Measurements from ENCODE around the gene DMD.

DMD gene

GRCh38 chrX:31443654-31444053 lies 1767.7 kb downstream of the DMD start:
- no peak overlapping the region for H3K9ac ChIP-seq (ENCODE audit: low read depth, low read length)
- H3K4me1 ChIP-seq (ENCODE audit: insufficient read depth, low read length), result no peaks in the 10 kb centered on the region
- no peak overlapping the region for H3K27ac ChIP-seq (ENCODE audit: low read length)
- no peak overlapping the region for H3K4me3 ChIP-seq (ENCODE audit: low read length)
- H3K36me3 ChIP-seq (ENCODE audit: insufficient read depth, low read depth, low read length), result no peaks in the 10 kb centered on the region
- no peaks in the 10 kb centered on the region for H3K27me3 ChIP-seq (ENCODE audit: insufficient read depth, low read length)
- no peaks in the 10 kb centered on the region for H3K9me3 ChIP-seq (ENCODE audit: insufficient read depth, low read depth, low read length)

- H3K4me3 ChIP-seq (ENCODE audit: low read length), result no peak overlapping the region
- no peaks in the 10 kb centered on the region for H3K27me3 ChIP-seq (ENCODE audit: insufficient read depth, low read length)
- H3K9ac ChIP-seq (ENCODE audit: low read depth, low read length), result no peak overlapping the region
- H3K4me1 ChIP-seq (ENCODE audit: insufficient read depth, low read length), result no peaks in the 10 kb centered on the region; the same call in 1 of the 2 replicates
- no peaks in the 10 kb centered on the region for H3K36me3 ChIP-seq (ENCODE audit: insufficient read depth, low read depth, low read length)
- no peaks in the 10 kb centered on the region for H3K9me3 ChIP-seq (ENCODE audit: insufficient read depth, low read depth, low read length)
- H3K27ac ChIP-seq (ENCODE audit: low read length), result no peak overlapping the region
These were observed 1770.8 kb downstream of the DMD start for GRCh38 chrX:31440546-31440945.

GRCh38 chrX:31436424-31436823 lies 1774.9 kb downstream of the DMD start:
- Histone ChIP-seq H3K9me3 (ENCODE audit: insufficient read depth, low read depth, low read length) (no peaks in the 10 kb centered on the region), H3K27ac (ENCODE audit: low read length) (no peak overlapping the region), H3K27me3 (ENCODE audit: insufficient read depth, low read length) (no peaks in the 10 kb centered on the region), H3K9ac (ENCODE audit: low read depth, low read length) (no peak overlapping the region), H3K4me1 (ENCODE audit: insufficient read depth, low read length) (peaks cover 4% of the 10 kb centered on the region; the same call in 1 of the 2 replicates), H3K4me3 (ENCODE audit: low read length) (no peak overlapping the region), H3K36me3 (ENCODE audit: insufficient read depth, low read depth, low read length) (no peaks in the 10 kb centered on the region)

- Histone ChIP-seq H3K9me3 (ENCODE audit: insufficient read depth, low read depth, low read length) (no peaks in the 10 kb centered on the region), H3K4me3 (ENCODE audit: low read length) (no peak overlapping the region), H3K27ac (ENCODE audit: low read length) (no peak overlapping the region), H3K9ac (ENCODE audit: low read depth, low read length) (peak overlapping the region; percentile 21; the same call in 1 of the 2 replicates), H3K27me3 (ENCODE audit: insufficient read depth, low read length) (no peaks in the 10 kb centered on the region), H3K36me3 (ENCODE audit: insufficient read depth, low read depth, low read length) (no peaks in the 10 kb centered on the region), H3K4me1 (ENCODE audit: insufficient read depth, low read length) (peaks cover 4% of the 10 kb centered on the region; the same call in 1 of the 2 replicates)
These were observed 1775.8 kb downstream of the DMD start for GRCh38 chrX:31435592-31435991.

GRCh38 chrX:31433856-31434255 lies 1777.5 kb downstream of the DMD start:
- Histone ChIP-seq H3K36me3 (ENCODE audit: insufficient read depth, low read depth, low read length) (no peaks in the 10 kb centered on the region), H3K4me1 (ENCODE audit: insufficient read depth, low read length) (peaks cover 4% of the 10 kb centered on the region; the same call in 1 of the 2 replicates), H3K27ac (ENCODE audit: low read length) (no peak overlapping the region), H3K4me3 (ENCODE audit: low read length) (no peak overlapping the region), H3K9ac (ENCODE audit: low read depth, low read length) (no peak overlapping the region), H3K27me3 (ENCODE audit: insufficient read depth, low read length) (no peaks in the 10 kb centered on the region), H3K9me3 (ENCODE audit: insufficient read depth, low read depth, low read length) (no peaks in the 10 kb centered on the region)

GRCh38 chrX:31429915-31430314 lies 1781.4 kb downstream of the DMD start:
- Histone ChIP-seq H3K9ac (ENCODE audit: low read depth, low read length) (no peak overlapping the region), H3K4me1 (ENCODE audit: insufficient read depth, low read length) (peaks cover 1% of the 10 kb centered on the region; the same call in 1 of the 2 replicates), H3K27me3 (ENCODE audit: insufficient read depth, low read length) (no peaks in the 10 kb centered on the region), H3K27ac (ENCODE audit: low read length) (no peak overlapping the region), H3K4me3 (ENCODE audit: low read length) (no peak overlapping the region), H3K36me3 (ENCODE audit: insufficient read depth, low read depth, low read length) (no peaks in the 10 kb centered on the region), H3K9me3 (ENCODE audit: insufficient read depth, low read depth, low read length) (no peaks in the 10 kb centered on the region)

- Histone ChIP-seq H3K9ac (ENCODE audit: low read depth, low read length) (no peak overlapping the region), H3K4me3 (ENCODE audit: low read length) (no peak overlapping the region), H3K27ac (ENCODE audit: low read length) (no peak overlapping the region), H3K27me3 (ENCODE audit: insufficient read depth, low read length) (no peaks in the 10 kb centered on the region), H3K4me1 (ENCODE audit: insufficient read depth, low read length) (no peaks in the 10 kb centered on the region), H3K36me3 (ENCODE audit: insufficient read depth, low read depth, low read length) (no peaks in the 10 kb centered on the region), H3K9me3 (ENCODE audit: insufficient read depth, low read depth, low read length) (no peaks in the 10 kb centered on the region)
These were observed 1787.7 kb downstream of the DMD start for GRCh38 chrX:31423609-31424189.

GRCh38 chrX:31421441-31421840 lies 1789.9 kb downstream of the DMD start:
- H3K36me3 ChIP-seq (ENCODE audit: insufficient read depth, low read depth, low read length), result no peaks in the 10 kb centered on the region
- H3K4me3 ChIP-seq (ENCODE audit: low read length), result no peak overlapping the region
- H3K4me1 ChIP-seq (ENCODE audit: insufficient read depth, low read length), result no peaks in the 10 kb centered on the region
- H3K9me3 ChIP-seq (ENCODE audit: insufficient read depth, low read depth, low read length), result no peaks in the 10 kb centered on the region
- H3K9ac ChIP-seq (ENCODE audit: low read depth, low read length), result no peak overlapping the region
- no peak overlapping the region for H3K27ac ChIP-seq (ENCODE audit: low read length)
- no peaks in the 10 kb centered on the region for H3K27me3 ChIP-seq (ENCODE audit: insufficient read depth, low read length)

- Histone ChIP-seq H3K27me3 (ENCODE audit: insufficient read depth, low read length) (no peaks in the 10 kb centered on the region), H3K36me3 (ENCODE audit: insufficient read depth, low read depth, low read length) (no peaks in the 10 kb centered on the region), H3K9me3 (ENCODE audit: insufficient read depth, low read depth, low read length) (no peaks in the 10 kb centered on the region), H3K4me1 (ENCODE audit: insufficient read depth, low read length) (no peaks in the 10 kb centered on the region), H3K4me3 (ENCODE audit: low read length) (no peak overlapping the region), H3K27ac (ENCODE audit: low read length) (no peak overlapping the region), H3K9ac (ENCODE audit: low read depth, low read length) (no peak overlapping the region)
These were observed 1790.6 kb downstream of the DMD start for GRCh38 chrX:31420711-31421151.

- H3K9ac ChIP-seq (ENCODE audit: low read depth, low read length), result no peak overlapping the region
- no peak overlapping the region for H3K27ac ChIP-seq (ENCODE audit: low read length)
- no peaks in the 10 kb centered on the region for H3K27me3 ChIP-seq (ENCODE audit: insufficient read depth, low read length)
- H3K4me3 ChIP-seq (ENCODE audit: low read length), result no peak overlapping the region
- no peaks in the 10 kb centered on the region for H3K9me3 ChIP-seq (ENCODE audit: insufficient read depth, low read depth, low read length)
- H3K4me1 ChIP-seq (ENCODE audit: insufficient read depth, low read length), result no peaks in the 10 kb centered on the region
- H3K36me3 ChIP-seq (ENCODE audit: insufficient read depth, low read depth, low read length), result no peaks in the 10 kb centered on the region
These were observed 1791.0 kb downstream of the DMD start for GRCh38 chrX:31420302-31420701.

- no peak overlapping the region for H3K4me3 ChIP-seq (ENCODE audit: low read length)
- H3K27ac ChIP-seq (ENCODE audit: low read length), result no peak overlapping the region
- H3K36me3 ChIP-seq (ENCODE audit: insufficient read depth, low read depth, low read length), result no peaks in the 10 kb centered on the region
- H3K9me3 ChIP-seq (ENCODE audit: insufficient read depth, low read depth, low read length), result no peaks in the 10 kb centered on the region
- H3K27me3 ChIP-seq (ENCODE audit: insufficient read depth, low read length), result no peaks in the 10 kb centered on the region
- H3K9ac ChIP-seq (ENCODE audit: low read depth, low read length), result no peak overlapping the region
- H3K4me1 ChIP-seq (ENCODE audit: insufficient read depth, low read length), result no peaks in the 10 kb centered on the region
These were observed 1814.2 kb downstream of the DMD start for GRCh38 chrX:31397119-31397518.

- Histone ChIP-seq H3K9me3 (ENCODE audit: insufficient read depth, low read depth, low read length) (no peaks in the 10 kb centered on the region), H3K4me3 (ENCODE audit: low read length) (no peak overlapping the region), H3K36me3 (ENCODE audit: insufficient read depth, low read depth, low read length) (no peaks in the 10 kb centered on the region), H3K27me3 (ENCODE audit: insufficient read depth, low read length) (no peaks in the 10 kb centered on the region), H3K9ac (ENCODE audit: low read depth, low read length) (no peak overlapping the region), H3K27ac (ENCODE audit: low read length) (no peak overlapping the region), H3K4me1 (ENCODE audit: insufficient read depth, low read length) (no peaks in the 10 kb centered on the region)
These were observed 1818.8 kb downstream of the DMD start for GRCh38 chrX:31392513-31392912.

Data from iPS-20b (cell line).